Measurements from ENCODE around the gene KLHL22. TPM values are rescaled to one million over a fixed set of nuclear protein-coding genes. Genes with fewer than 3 reads are reported as not detected.

KLHL22 gene
- total RNA-seq, 1 experiment from 2014 or later = 13.7 TPM

DNA sequence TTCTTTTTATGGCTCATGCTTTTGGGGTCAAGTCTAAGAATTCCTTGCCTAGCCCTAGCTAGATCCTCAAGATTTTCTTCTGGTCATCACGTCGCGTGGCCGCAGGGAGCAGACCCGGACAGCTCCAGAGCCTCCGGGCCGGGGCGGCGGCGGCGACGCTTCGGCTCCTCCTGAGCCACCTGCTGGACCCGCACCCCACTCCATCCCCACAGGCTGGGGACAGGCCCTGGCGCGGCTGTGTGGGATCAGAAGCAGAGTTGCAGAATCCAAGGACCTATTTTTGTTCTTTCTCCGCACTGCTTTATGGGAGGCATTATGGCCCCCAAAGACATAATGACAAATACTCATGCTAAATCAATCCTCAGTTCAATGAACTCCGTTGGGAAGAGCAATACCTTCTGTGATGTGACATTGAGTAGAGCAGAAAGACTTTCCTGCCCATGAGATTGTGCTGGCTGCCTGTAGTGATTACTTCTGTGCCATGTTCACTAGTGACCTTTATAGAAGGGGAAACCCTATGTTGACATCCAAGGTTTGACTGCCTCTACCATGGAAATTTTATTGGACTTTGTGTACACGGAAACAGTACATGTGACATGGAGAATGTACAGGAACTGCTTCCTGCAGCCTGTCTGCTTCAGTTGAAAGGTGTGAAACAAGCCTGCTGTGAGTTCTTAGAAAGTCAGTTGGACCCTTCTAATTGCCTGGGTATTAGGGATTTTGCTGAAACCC is 45.6 kb downstream of the KLHL22 start:
- DNase-seq (ENCODE audit: low spot score) = no peak

DNA sequence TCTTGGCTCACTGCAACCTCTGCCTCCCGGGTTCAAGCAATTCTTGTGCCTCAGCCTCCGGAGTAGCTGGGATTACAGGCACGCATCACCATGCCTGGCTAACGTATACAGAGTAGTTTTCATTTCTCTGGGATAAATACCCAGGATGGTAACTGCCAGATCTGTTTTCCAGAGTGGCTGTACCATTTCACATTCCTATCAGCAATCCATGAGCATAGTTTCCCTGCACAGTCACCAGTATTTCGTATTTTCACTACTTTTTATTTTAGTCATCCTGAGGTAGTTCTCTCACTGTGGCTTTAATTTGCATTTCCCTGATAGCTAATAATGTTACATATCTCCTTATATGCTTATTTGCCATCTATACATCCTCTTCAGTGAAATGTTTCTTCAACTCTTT is 47.0 kb downstream of the KLHL22 start:
- DNase-seq (ENCODE audit: low spot score) = no peak

DNA sequence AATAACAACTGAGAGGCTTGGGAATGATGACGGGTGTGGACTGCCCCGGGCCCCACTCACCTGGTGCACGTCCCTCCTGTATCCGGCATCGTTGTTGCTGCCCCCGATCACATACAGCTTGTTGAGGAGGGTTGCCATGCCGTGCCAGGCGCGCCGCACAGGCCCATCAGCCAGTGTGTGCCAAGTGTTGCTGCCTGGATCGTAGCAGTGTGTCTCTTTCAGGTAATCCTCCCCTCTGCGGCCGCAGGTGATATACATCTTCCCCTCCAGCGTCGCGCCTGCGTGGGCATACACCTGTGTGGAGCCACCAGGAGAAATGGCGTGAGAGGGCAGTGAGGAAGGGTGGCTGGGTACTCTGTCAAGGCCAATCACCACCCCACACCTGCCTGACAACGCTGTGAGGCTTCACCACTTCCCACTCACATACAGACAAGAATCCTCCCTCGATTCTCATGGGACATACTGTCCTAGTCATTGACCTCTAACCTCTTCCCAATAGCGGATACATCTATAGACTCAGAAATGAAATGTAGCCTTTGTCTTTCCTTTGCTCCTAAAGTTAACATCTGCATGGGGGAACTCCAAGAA is 49.1 kb downstream of the KLHL22 start:
- DNase-seq (ENCODE audit: low spot score) = no peak

DNA sequence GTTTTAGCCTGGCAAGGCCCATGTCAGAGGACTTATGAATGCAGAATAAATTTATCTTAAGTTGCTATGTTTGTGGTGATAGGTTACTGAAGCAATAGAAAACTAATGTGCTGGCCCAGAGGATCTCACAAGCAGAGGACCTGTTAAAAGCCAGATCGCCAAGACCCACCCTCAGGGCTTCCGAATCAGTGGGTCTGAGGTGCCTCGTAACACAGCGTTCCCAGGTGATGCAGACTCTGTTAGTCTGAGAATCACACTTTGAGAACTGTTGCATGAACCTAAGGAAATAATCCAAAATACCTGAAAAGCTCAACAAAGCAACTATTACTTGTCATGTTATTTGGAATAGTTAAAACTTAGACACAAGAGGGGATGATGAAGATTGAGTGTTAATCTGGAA is 51.3 kb downstream of the KLHL22 start:
- no peak for DNase-seq (ENCODE audit: low spot score)

DNA sequence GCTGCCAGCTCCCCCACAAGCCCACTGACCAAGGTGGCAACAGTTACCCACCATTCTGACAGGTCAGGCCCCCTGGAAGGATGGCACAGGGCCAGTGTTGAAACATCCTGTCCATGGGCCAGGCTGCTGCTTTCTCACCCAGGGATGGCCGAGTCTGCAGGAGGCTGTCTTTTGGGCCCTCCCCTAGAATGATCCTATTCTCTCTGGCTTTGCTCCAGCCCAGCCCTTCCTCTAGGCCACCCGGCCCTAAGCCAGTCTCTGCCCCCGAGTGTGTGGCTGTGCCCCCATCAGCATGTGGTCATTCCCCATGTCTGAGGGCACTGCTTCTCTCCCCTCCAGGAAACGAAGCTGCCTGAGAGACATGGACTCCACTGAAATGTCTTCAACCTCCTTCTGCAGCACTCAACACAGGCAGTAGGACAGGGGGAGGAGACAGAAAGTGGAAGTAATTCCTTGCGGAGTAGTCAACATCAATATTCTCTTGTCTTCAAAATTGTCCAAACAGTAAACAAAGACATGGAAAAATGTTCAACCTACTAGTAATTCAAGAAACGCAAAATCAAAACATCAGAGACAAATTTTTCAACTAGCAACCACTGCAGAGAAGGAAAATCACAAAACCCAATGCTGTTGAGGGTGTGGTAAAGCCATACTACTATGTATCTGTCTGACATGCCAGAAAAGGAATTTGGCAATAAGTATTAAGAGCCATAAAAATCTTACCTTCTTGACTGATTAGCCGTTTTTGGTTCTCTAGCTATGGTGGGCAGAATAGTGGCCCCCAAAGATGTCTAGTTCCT is 52.9 kb downstream of the KLHL22 start:
- DNase-seq (ENCODE audit: low spot score) = no peak

DNA sequence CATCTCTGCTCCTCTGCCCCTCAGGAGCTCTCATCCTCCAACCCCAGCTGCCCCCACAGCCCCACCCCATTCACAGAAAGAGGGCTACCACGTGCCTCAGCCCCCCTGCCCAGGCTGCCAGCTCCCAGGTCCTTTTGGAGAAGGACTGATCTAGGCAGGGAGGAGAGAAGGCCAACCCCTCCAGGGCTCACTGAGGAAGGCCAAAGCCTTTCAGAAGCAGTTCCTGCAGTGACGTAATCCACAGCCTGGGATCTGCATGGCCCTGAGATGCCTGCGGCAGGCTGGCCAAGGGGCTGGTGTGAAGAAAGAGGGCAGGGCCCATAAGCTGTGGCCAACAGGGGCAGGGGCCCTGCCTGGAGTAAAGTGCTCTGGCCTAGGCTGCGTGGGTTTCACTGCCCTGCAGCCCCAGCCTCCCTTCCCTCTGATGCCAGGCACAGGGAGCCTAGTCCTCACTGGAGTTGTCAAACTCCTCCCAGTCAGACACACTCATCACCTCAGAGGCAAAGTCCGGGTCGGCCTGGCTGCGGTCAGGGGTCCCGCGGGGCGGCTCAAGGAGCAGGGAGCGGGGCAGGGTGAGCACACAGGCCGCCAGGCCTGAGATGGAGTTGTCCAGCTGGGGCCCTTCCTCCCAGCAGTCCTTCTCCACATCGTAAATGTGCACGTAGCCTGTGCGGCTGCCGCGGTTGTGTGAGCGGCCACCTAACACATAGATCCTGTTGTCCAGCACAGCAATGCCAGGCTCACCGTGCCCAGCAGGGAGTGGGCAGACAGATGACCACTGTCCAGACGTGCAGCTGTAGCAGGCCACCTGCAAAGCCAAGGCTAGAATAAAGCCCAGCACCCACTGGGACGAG is 53.7 kb downstream of the KLHL22 start:
- no peak for DNase-seq (ENCODE audit: low spot score)

DNA sequence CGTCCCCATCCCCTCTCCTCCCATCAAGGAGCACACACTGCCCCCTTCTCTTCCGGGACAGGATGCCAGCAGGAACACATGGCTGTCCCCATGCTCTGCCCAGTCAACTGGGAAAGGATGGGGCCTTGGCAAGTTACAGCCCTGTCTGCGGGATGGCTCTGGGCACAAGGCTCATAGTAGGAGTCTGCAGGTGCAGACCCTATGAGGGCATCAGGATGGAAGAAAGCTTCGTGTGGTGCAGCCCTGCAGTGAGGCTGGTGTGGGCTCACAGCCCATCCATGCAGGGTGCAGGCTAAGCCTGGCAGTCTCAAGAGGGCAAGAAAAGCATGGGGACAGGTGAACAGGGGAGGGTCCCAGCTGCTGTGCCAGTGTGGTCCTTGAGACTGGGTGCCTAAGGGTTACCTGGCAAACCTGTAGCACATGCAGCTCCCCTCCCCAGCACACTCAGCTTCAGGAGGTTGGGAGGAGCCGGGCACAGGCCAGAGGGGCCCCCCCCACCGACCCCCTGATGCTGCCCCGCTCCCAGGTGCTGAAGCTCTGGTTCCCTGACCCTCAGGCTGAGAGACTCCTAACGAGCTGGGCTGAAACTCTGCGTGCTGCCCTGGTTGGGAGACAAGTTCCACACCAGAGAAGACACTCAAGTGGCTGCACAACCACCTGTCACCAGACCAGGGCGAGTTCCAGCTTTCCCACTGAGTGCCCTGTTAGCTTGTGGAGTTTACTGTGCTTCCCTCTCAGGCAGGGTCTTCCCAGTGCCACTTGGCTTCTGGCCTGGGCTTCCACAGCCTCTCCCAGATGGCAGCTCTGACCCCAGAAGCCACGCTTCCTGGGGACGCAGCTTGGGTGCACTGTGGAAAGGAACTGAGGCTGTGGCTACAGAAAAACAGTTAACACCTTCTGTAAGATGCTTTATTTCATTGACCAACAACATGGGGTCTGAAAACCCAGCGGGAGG is 54.7 kb downstream of the KLHL22 start:
- DNase-seq (ENCODE audit: low spot score) = no peak

DNA sequence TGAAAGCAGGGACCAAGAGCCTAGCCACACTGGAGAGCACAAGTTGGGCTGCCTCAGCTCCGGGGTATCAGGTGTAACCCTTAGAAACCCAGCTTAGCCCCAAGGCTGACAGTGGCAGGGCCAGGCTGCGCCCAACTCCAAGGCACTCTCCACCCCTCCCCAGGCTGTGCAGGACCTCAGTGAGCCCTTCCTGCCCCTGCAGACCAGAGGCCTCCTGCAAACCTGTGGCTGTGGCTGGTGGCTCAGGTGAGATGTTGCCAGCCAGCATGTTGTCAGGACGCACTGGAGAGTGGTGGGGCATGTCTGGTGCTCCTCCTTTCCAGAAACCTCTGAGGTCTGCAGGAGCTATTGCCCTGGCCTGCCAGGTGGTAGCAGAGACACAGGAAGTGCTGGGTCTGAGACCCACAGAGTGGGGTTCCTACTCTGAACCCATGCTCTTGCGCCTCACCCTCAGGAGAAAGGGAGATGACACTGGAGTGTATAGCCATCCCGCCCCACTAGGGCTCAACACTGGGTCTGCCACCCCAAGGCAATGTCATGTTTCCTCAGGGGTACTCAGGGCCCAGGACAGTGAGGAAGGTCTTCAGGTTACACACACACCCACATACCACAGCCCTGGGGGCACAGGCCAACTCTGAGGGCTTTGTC is 55.5 kb downstream of the KLHL22 start:
- DNase-seq (ENCODE audit: low spot score) = no peak

DNA sequence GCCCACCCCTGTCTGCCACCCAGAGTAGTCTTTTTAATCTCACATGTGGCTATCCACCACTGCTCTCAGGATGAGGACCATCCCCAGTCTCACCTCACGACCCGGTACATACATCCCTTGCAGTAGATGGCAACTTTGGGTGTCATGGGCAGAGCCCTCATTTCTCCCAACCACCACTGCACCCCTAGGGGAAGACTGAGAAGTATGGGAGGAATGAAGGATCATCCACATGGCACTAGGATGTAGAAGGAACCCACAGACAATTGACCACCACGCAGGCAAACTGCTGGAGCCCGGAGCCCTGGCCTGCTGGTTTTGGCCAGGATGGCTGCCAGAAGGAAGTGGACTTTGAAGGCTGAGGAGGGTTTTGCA is 56.1 kb downstream of the KLHL22 start:
- no peak for DNase-seq (ENCODE audit: low spot score)

DNA sequence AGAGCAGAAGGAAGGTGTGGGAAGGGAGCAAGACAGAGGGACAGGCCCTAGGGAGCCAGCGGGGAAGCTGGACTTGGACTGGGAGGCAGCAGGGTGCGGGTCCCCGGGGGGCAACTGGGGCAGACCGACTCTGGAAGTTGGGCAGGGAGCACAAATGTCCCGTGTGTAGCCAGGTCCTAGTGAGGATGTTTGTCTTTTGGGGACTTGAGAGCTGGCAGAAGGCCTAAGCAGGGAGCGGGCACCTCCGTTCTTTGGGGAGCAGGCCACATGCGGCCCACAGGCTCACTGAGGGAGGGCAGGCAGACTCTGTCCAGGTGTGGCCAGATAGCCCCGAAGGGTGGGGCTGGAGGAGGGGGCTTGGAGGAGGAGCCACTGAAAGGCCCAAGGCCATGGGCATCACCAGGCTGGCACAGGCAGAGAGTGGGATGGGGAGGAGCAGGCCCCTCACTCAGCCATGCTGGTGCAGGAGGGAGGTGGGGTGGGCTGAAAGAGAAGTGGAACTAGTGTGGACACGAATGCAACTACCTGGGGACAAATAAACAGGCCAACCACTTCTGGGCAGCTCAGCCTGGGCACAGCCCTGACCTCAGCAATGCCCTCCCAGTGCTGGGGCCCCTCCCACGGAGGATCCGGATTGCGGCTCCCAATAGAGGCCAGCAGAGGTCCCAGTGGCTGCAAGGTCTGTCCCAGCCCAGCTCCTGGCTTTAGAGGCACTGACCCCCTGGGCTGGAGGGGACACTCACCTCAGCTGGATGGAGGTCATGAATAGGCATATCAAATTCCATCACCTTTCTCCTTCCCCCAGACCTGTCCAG is 56.7 kb downstream of the KLHL22 start:
- no peak for DNase-seq (ENCODE audit: low spot score)

DNA sequence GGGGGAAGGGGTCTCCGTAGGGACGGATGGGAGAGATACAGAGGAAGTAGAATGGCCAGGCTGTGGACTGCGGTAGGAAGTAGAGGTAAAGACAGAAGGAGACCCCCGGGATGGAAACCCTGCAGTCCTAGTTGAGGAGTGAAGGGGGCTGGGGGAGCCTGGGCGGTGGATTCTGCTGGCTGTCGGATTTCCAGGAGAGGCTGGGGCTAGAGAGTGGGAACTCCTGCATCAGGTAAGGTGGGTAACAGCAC is 57.2 kb downstream of the KLHL22 start:
- DNase-seq (ENCODE audit: low spot score) = no peak

DNA sequence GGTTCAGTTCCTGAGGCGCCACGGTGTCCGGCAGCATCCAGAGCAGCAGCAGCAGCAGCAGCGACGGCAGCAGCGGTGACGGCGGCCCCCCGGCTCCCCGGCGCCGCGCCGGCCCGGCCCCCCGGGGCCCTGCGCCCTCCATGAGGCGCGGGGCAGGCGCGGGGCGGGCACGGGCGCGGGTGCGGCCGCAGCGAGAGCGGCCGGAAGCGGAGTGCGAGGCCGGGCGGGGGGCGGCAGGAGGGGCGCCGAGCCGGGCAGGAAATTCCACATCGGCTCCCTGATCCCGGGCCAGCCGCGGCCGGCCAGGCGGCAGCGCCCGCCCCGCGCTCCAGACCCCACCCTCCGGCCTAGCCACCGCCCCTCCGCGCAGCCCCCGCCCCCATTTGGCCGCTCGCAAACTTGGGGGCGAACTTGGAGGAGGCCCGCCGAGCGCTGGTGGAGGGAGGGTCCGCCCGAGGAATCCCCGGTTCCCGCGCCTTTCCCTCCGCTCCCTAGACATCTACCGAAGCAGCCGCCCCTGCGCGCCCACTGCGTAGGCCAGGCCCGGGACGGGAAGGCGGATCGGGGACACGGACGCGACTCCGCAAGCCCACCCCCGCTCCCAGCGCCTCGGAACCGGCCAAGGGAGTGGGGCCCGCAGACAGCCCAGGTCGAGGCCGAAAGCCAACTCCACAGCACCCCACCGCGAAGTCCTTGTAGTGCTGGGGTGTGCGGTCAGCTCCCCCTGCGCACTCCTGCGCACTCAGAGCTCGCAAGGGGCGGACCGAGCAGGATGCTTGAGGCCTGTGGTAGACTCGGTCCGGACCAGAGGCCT is 57.8 kb downstream of the KLHL22 start, which contains the start of gene SCARF2:
Gene SCARF2, minus strand, starts transcription at position 213 of the 814 bp plus-strand sequence. Its CDS starts 71 bp downstream, at position 142.
- no peak for DNase-seq (ENCODE audit: low spot score)

DNA sequence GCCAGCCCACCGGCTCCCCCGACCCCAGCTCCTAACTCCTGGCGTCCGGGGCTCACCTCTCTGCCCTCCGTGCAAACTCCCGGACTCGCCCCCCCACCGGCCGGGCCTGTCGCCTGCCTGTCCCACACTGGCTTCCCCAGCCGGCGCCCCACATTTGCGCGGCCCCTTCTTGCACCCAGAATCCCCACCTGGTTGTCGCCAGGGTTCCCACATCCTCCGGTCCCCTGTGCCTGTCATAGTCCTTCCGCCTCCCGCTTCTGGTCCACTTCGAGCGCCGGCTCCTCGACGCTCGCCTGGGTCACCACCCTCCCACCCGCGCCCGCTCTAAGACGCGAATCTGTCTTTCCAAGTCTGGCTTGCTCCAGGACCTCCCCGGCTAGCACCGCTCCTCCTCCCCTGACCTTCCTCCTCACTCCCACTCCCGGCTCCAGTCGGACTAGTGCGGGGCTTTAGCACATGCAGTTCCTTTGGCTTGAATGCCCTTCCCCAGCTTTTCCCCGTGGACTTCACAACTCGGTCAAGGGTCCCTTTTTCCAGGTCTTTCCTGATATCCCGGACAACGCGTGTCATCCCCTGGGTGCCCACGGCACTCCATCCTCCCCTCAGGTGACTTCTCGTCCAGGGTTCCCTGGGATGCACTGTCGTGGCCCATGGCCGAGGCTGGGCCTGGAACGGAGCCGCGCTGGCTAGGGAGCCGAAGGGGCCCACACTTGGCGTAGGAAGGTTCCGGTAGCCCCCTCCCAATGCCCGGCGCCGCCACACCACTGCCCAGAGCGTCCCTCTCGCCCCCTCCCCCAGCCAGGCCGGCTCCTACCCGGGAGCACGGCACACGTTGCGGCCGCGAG is 58.6 kb downstream of the KLHL22 start:
- no peak for DNase-seq (ENCODE audit: low spot score)

DNA sequence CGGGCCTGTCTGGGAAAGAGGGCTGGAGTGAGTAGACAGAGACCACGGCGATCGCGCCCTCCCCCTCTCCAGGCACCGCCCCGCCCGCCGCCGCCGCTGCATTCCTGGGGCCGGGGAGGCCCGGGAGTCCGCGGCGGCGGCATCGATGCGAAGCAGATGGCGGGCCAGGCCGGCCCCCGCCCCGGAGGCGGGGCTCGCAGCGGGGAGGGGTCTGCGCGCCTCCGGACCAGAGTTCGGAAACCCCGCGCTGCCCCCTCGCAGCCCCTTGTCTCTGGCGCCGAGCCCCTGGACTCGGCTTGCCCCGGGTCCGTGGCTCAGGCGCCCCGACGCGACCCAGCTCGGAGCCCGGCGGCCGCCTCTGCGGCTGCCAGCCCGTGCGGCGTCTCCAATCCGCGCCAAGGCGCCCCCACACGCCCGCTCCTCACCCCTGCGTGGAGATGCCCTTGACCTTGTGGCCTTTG is 59.3 kb downstream of the KLHL22 start:
- no peak for DNase-seq (ENCODE audit: low spot score)

DNA sequence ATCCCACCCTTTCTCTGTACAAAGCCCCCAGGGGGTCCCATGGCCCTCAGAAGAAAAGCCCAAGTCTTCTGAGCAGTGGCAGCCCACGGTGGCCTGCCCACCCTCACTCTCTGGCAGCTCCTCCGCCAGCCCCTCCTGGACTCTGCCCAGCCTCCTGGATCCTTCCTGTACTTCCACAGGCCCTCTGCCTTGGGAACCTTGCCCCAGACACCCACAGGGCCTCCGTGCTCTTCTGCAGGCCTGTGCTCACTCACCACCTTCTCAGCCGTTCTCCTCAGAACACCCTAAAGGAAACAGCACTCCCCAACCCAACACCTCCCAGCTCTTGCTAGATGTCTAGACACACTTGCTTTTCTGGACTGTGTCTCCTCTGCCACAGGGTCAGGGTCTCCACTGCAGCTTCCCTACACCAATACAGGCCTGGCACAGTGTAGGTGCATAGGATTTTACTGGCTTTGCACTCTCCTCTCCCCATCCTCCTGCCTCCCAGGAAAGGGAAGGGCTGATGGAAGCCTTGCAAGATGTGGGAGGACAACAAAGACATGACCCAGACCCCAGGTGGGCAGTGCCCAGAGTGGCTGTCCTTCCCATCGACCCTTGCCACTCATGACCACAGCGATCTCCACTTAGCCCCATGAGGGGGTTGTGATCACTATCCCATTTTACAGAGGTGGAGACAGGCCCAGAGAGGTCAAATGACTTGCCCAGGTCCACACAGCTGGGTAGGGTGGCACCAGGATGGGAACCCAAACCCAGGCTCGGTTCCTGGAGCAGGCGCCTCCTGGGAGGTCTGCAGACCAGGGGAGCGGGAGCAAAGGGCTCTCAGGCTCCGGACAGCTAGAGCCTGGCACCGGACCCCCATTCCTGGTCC is 59.9 kb downstream of the KLHL22 start:
- no peak for DNase-seq (ENCODE audit: low spot score)

DNA sequence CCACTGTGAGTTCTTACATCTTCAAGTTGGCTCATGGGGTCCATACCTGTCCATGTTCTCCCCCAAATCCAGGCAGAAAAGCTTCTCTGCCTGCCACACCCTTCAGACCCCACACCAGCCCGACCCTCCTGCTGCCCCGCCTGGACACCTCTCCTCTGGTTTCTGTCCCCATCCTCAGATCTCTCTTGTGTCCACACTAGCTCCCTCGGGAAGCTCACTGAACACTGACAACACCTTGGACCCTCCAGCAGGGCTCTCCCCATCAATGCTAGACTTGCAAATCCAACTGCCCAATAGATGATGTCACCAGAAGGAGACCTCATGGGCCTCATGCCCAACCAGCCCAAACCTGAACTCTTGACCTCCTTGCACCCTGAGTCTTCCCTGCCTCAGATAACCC is 60.8 kb downstream of the KLHL22 start:
- no peak for DNase-seq (ENCODE audit: low spot score)

DNA sequence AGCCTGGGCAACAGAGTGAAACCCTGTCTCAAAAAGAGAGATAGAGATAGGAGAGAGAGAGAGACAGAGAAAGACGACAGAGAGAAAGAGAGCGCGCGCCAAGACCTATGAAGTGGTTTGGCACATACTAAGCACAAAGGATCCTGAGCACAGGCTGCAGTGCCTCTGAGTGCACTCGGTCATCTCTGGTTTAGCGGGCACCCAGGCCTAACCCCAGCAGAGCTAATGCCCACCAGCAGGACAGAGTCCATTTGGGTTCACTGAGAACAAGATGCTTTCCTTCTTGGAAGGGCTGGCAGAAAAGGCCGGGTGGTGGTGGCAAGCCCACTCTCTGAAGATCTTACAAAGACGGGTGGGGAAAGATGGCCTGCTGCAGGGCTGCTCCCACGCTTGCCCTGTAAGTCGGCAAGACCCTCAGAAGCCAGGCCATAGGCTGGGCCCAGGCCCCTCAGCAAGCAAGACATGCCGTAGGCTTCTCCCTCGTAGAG is 61.3 kb downstream of the KLHL22 start:
- no peak for DNase-seq (ENCODE audit: low spot score)
